Astrocyte (in vitro differentiated cells and primary cell): ENCODE results near the gene NFATC3. TPM values are rescaled to one million over a fixed set of nuclear protein-coding genes. Genes with fewer than 3 reads are reported as not detected.

Experiments
- DNase-seq: peaks from one replicate; pipeline ENCODE4 v3.0.0-alpha.2; 2010; ENCODE audit warnings: low read depth
- FAIRE-seq: peaks from 2 replicates; lab custom pipeline; 2011; peaks lifted over from hg19 to GRCh38; lab: Jason Lieb, UNC
- H2AFZ ChIP-seq: 2 replicates; pipeline ENCODE4 v1.6.0; 2012; ENCODE audit warnings: low read depth, low read length, inconsistent platforms
- H3K27ac ChIP-seq: 2 replicates; pipeline ENCODE4 v1.5.1; 2011; ENCODE audit warnings: low read depth, low read length, inconsistent platforms
- H3K27me3 ChIP-seq: 2 replicates; pipeline ENCODE4 v1.6.0; 2011; ENCODE audit warnings: low read length, inconsistent platforms; ENCODE audit not compliant: insufficient read depth
- H3K36me3 ChIP-seq: 2 replicates; pipeline ENCODE4 v1.5.1; 2011; ENCODE audit warnings: low read length, inconsistent platforms; ENCODE audit not compliant: insufficient read depth
- H3K4me1 ChIP-seq: 2 replicates; pipeline ENCODE4 v1.5.1; 2011; ENCODE audit warnings: low read length, inconsistent platforms; ENCODE audit not compliant: insufficient read depth
- H3K4me2 ChIP-seq: 2 replicates; pipeline ENCODE4 v1.6.0; 2012; ENCODE audit warnings: low read length, inconsistent platforms
- H3K4me3 ChIP-seq: 2 replicates; pipeline ENCODE4 v1.5.1; 2011; ENCODE audit warnings: low read depth, mild to moderate bottlenecking, low read length, inconsistent platforms; ENCODE audit not compliant: insufficient read depth
- H3K79me2 ChIP-seq: 2 replicates; pipeline ENCODE4 v1.6.0; 2012; ENCODE audit warnings: mild to moderate bottlenecking, low read length, inconsistent platforms; ENCODE audit not compliant: insufficient read depth
- H3K9ac ChIP-seq: 2 replicates; pipeline ENCODE4 v1.6.0; 2012; ENCODE audit warnings: mild to moderate bottlenecking, low read length, inconsistent platforms
- H3K9me3 ChIP-seq: 2 replicates; pipeline ENCODE4 v1.5.1; 2012; ENCODE audit warnings: low read depth, mild to moderate bottlenecking, low read length, inconsistent platforms; ENCODE audit not compliant: insufficient read depth
- H4K20me1 ChIP-seq: 2 replicates; pipeline ENCODE4 v1.6.0; 2012; ENCODE audit warnings: low read length, inconsistent platforms; ENCODE audit not compliant: insufficient read depth
- H3K27ac Mint-ChIP-seq: one replicate; pipeline ENCODE4 v1.8.0; 2021; ENCODE audit warnings: mild to moderate bottlenecking, mixed read lengths; ENCODE audit not compliant: unreplicated experiment
- H3K27me3 Mint-ChIP-seq: one replicate; pipeline ENCODE4 v1.8.0; 2021; ENCODE audit warnings: low read depth, mixed read lengths; ENCODE audit not compliant: unreplicated experiment
- H3K36me3 Mint-ChIP-seq: one replicate; pipeline ENCODE4 v1.8.0; 2021; ENCODE audit warnings: low read depth, mixed read lengths; ENCODE audit not compliant: unreplicated experiment
- H3K4me1 Mint-ChIP-seq: one replicate; pipeline ENCODE4 v1.8.0; 2021; ENCODE audit warnings: low read depth, mixed read lengths; ENCODE audit not compliant: unreplicated experiment
- H3K4me3 Mint-ChIP-seq: one replicate; pipeline ENCODE4 v1.8.0; 2021; ENCODE audit warnings: mild to moderate bottlenecking, moderate library complexity, mixed read lengths; ENCODE audit not compliant: unreplicated experiment
- H3K9me3 Mint-ChIP-seq: one replicate; pipeline ENCODE4 v1.8.0; 2021; ENCODE audit warnings: mild to moderate bottlenecking, mixed read lengths; ENCODE audit not compliant: unreplicated experiment
- CTCF ChIP-seq: IDR thresholded peaks from 2 replicates; pipeline ENCODE4 v1.5.1; 2011; ENCODE audit warnings: low read depth, mild to moderate bottlenecking, inconsistent platforms, low read length, moderate library complexity; ENCODE audit not compliant: insufficient read depth
- EZH2 ChIP-seq: IDR thresholded peaks from 2 replicates; pipeline ENCODE4 v1.6.1; 2012; ENCODE audit warnings: mild to moderate bottlenecking, low read length, inconsistent platforms; ENCODE audit not compliant: insufficient read depth
- total RNA-seq: library from RNA; stranded (reverse); gene quantifications from 2 replicates; pipeline ENCODE4 v1.2.1, GENCODE V29; 2021

Gene NFATC3
- total RNA-seq, 1 donor from 2014 or later = 34.0 TPM

- Mint-ChIP-seq H3K9me3 (no peaks in the 10 kb centered on the region), H3K36me3 (no peaks in the 10 kb centered on the region), H3K27ac (peak within 1 kb of the TSS; percentile 34), H3K4me3 (peak within 1 kb of the TSS; percentile 96), H3K27me3 (no peaks in the 10 kb centered on the region), H3K4me1 (peaks cover 7% of the 10 kb centered on the region)
- Histone ChIP-seq H3K27ac (peak within 1 kb of the TSS; percentile 23), H3K4me3 (peak within 1 kb of the TSS; percentile 93), H3K9ac (peak within 1 kb of the TSS; percentile 86), H3K27me3 (no peaks in the 10 kb centered on the region), H4K20me1 (peaks cover 20% of the 10 kb centered on the region), H3K4me2 (peak within 1 kb of the TSS; percentile 95), H3K36me3 (no peaks in the 10 kb centered on the region), H2AFZ (peak within 1 kb of the TSS; percentile 93), H3K79me2 (peaks cover 30% of the 10 kb centered on the region), H3K9me3 (no peaks in the 10 kb centered on the region), H3K4me1 (peaks cover 12% of the 10 kb centered on the region)
- FAIRE-seq (no peak), DNase-seq (peak; percentile 94)
- TF ChIP-seq CTCF = no peak
- no peak for TF ChIP-seq EZH2
Observed at GRCh38 chr16:68244903-68245853, 160.0 kb downstream of the NFATC3 start, which contains the start of gene PLA2G15. PLA2G15 (plus strand) TSS chr16:68245373; CDS start chr16:68245427, 54 bp downstream.

- no peaks in the 10 kb centered on the region for H3K36me3 ChIP-seq
- Mint-ChIP-seq H3K27me3 (no peaks in the 10 kb centered on the region), H3K27ac (peak overlapping the region; percentile 34), H3K9me3 (no peaks in the 10 kb centered on the region), H3K36me3 (peaks cover 1% of the 10 kb centered on the region), H3K4me1 (peaks cover 7% of the 10 kb centered on the region), H3K4me3 (peak overlapping the region; percentile 92)
- H3K27ac ChIP-seq = no peak overlapping the region
- FAIRE-seq (no peak), DNase-seq (no peak)
- H3K27me3 ChIP-seq = no peaks in the 10 kb centered on the region
- H2AFZ ChIP-seq = no peak overlapping the region
- H3K4me2 ChIP-seq = peak overlapping the region; percentile 95
- H3K9me3 ChIP-seq = no peaks in the 10 kb centered on the region
- H3K4me3 ChIP-seq = peak overlapping the region; percentile 93
- TF ChIP-seq EZH2 = no peak
- no peak for TF ChIP-seq CTCF
- peaks cover 12% of the 10 kb centered on the region for H3K4me1 ChIP-seq
- peaks cover 30% of the 10 kb centered on the region for H3K79me2 ChIP-seq
- peak overlapping the region; percentile 86 for H3K9ac ChIP-seq
- peaks cover 20% of the 10 kb centered on the region for H4K20me1 ChIP-seq
Observed at GRCh38 chr16:68246121-68246520, 161.0 kb downstream of the NFATC3 start.
